GM18508 (cell line): ENCODE results near the gene AGBL1.

Experiments used
- ATAC-seq: cut with Tn5 transposase; IDR thresholded peaks from one replicate; pipeline ENCODE4 v1.9.1; 2021; ENCODE audit warnings: moderate number of reproducible peaks; ENCODE audit not compliant: insufficient read depth, unreplicated experiment

The AGBL1 gene

GRCh38 chr15:86312486-86312885 lies 232.8 kb downstream of the AGBL1 start:
- ATAC-seq = no peak

DNA sequence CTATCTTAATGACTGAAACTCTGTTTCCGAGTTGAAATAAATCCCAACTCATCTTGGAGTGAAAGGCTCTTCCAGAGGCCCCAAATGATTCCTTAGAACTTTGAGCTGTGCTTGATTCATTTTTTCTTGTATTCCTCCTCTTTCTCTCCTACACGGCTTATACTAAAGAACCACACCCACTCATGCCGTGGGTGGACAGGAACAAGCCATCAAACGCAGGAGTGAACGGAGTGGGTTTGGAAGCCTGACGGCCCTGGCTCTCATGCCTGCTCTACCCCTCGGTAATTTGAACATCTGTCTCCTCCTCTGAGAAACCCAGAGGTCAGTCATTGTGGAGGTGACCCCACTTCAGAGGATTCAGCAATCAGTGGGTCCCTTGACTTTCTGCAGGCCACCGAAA lies 236.5 kb downstream of the AGBL1 start:
- ATAC-seq = no peak

GRCh38 chr15:86316726-86317383 lies 237.2 kb downstream of the AGBL1 start:
- ATAC-seq = no peak

DNA sequence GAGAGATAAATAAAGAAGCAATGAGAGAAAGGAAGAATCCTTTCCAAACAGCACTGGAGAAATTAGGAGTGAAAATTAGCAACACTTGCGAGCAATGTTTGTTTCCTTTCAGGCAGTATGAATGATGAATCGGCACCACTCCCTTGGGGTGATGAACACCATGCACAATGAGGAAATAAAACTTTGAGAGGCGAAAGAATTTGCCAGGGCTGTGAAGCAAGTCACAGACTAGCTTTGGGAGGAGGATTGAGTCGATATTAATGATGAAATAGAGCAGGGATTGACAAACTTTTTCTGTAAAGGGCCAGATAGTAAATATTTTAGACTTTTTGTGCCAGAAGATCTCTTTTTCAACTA lies 237.7 kb downstream of the AGBL1 start:
- no peak for ATAC-seq

DNA sequence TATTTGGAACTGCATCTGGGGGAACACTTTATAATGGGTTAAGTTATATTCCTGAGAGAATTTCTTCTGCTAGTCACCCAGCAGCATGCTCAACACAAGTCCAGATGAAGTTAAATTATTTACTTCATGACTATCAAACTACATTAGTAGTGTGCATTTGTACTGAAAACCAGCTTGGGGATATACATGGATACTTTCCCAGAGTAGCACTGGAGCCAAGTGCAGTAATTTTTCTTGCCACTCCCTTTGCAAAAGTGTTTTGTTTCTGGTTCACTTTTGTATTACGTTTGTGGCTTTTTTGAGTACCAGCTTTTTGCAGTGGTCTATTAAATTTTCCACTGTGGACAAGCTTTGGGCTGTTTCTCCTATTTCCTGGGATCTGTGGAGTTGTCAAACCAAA lies 243.0 kb downstream of the AGBL1 start:
- no peak for ATAC-seq

DNA sequence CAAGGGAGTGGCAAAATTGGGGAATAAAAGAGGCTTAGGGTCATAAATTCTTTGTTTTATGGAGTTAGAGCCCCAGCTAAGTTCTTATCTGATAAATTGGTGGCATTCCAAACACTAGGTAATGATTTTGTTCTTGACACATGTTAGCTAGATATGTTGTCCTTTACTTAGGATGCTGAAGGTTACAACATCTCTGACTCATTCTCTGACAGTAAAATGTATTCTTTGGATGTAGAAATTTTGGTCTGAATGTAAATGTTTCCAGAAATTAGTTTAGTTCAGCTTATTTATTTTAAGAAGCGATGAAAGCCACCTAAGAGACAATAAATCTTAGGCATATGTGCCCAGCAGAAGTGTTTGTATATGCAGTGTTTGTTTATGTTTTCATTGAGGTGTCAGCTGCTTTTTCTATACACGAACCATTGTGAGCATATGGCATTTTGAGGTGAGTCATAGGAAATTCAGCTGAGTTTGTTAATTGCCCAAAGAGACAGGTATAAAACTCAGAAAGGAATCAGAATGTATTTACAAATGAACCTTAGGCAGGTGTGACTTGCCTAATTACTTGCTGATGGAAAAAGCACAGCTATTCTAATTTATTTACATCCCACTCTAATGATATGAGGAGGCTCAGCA lies 247.7 kb downstream of the AGBL1 start:
- ATAC-seq = no peak

- ATAC-seq = no peak
Measured at GRCh38 chr15:86328658-86329057, 249.0 kb downstream of the AGBL1 start.

GRCh38 chr15:86329311-86330013 lies 249.8 kb downstream of the AGBL1 start:
- ATAC-seq = no peak

GRCh38 chr15:86333819-86334218 lies 254.1 kb downstream of the AGBL1 start:
- ATAC-seq = no peak

GRCh38 chr15:86336051-86336788 lies 256.5 kb downstream of the AGBL1 start:
- ATAC-seq = no peak

DNA sequence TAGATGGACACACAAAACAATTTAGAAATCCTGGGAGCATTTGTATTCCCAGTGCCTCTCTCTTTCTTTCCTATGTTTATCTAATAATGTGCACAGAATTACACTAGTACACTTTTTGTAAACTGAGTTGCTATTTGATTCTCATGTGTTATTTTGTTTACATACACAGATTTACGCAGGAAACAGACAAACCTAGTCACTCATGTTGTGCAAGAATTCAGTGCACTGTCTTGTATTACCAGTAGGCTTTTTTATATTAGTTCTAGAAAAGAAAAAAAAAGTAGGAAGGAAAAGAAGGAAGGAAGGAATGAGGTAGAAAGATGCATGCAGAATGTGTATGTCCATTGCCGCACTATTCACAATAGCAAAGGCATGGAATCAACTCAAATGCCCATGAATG lies 257.4 kb downstream of the AGBL1 start:
- ATAC-seq = no peak

DNA sequence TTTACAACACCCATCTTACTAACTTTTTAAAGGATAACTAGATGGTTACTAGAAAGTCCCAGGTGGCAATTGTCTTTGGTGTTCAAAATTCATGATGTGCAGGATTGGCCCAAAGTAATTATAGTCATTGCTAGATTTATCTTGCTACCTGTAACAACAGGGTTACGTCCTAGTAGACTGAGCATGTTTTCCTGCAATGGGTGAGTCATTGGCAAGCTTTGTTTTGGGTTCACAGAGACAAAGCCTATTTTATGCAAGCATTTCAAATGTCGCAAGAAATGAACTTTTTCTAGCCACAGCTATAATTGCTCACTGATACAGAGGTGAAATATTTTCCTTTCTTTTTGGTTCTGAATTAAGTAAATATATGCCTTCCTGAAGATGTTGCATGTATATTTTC lies 267.6 kb downstream of the AGBL1 start:
- ATAC-seq = no peak

- ATAC-seq = no peak
Measured at GRCh38 chr15:86349565-86349964, 269.9 kb downstream of the AGBL1 start.

GRCh38 chr15:86353213-86353612 lies 273.5 kb downstream of the AGBL1 start:
- ATAC-seq = no peak

- ATAC-seq = no peak
Measured at GRCh38 chr15:86355361-86355760, 275.7 kb downstream of the AGBL1 start.

GRCh38 chr15:86355801-86356200 lies 276.1 kb downstream of the AGBL1 start:
- no peak for ATAC-seq

DNA sequence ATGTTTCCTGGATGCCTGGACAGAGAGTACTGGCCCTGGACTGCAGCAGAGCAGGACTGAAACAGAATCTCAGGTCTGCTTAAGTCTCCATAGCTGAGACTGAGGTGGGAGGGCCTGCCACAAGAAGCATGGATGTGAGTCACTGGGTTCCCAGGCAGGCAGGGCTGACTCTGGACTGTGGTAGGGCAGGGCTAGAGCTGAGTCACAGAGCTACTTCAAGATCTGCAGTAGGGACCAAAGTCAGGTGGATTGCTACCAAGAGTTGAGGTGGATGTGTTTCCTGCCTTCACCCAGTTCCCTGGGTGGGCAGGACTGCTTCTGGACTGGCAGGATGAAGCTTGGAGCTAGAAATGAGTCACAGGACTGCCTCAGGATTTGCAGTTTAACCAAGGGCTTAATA lies 282.9 kb downstream of the AGBL1 start:
- ATAC-seq = no peak

GRCh38 chr15:86373147-86373546 lies 293.5 kb downstream of the AGBL1 start:
- no peak for ATAC-seq

DNA sequence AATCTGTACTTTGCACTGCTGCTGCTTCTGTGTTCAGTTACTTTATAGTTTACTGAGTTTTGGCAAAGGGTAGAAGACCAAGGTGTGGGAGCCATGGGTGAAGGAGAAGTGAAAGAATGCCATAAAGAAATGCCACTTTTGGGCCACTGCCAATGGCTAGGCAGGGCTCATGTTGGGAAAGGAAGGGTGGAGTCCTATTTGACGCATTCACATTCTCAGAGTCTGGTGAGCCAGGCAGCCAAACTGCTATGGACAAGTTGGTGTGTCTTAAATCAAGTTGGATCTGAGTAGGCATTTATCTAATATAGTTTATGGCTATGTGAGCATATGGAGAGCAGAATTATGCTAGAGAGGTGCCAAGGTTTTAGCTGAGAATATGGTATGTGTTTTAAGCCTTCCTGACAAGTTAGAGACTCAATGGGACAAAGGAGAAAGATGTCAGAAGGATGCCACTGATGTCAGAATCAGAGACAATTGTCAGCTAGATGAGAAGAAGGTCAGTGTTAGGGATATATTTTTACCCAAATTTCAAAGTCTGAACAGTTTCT lies 296.1 kb downstream of the AGBL1 start:
- no peak for ATAC-seq

DNA sequence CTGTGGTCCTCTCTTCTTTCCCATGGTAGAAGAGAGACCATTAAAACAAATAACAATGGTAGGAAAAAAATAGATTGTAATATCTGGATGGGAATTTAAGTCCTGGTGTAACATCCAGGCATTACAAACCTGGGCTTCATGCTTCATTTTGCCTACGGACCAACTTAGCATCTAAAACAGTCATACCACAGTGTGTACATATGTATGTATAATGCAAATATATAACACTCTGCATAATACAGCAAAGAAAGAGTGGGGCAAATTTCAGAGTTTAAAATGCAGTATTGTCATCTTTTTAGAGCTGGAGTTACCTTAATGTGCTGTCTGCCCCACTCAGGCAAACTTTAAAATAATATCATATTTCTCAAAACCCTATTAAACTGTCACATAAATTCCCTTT lies 298.2 kb downstream of the AGBL1 start:
- no peak for ATAC-seq

GRCh38 chr15:86382341-86382740 lies 302.7 kb downstream of the AGBL1 start:
- ATAC-seq = no peak
